AG08396 (cell line): ENCODE measurements around the gene KLHL7.
A peak's percentile ranks its signal among the peaks of the same experiment; 100 is the strongest.

Experiments used
- DNase-seq: peaks from one replicate; pipeline ENCODE4 v3.0.0; 2012; ENCODE audit warnings: low spot score, mixed read lengths

KLHL7 gene

GRCh38 chr7:23105644-23106056, at the start of gene KLHL7:
TSS of gene KLHL7 (plus strand) at chr7:23105785. CDS start at chr7:23106027, 242 bp downstream.
- DNase-seq, result peak; percentile 95

GRCh38 chr7:23058408-23059096, 47.0 kb upstream of the KLHL7 start:
- DNase-seq, result no peak

GRCh38 chr7:23061327-23061726, 44.3 kb upstream of the KLHL7 start:
- no peak for DNase-seq

GRCh38 chr7:23062452-23062851, 43.1 kb upstream of the KLHL7 start:
- DNase-seq, result no peak

GRCh38 chr7:23065974-23066373, 39.6 kb upstream of the KLHL7 start:
- peak; percentile 14 for DNase-seq

GRCh38 chr7:23067271-23067670, 38.3 kb upstream of the KLHL7 start:
- DNase-seq, result no peak

GRCh38 chr7:23072048-23072447, 33.5 kb upstream of the KLHL7 start:
- no peak for DNase-seq

GRCh38 chr7:23072922-23073321, 32.7 kb upstream of the KLHL7 start:
- DNase-seq, result no peak

- no peak for DNase-seq
These were observed 30.9 kb upstream of the KLHL7 start for GRCh38 chr7:23074443-23075261.

- no peak for DNase-seq
These were observed 30.0 kb upstream of the KLHL7 start for GRCh38 chr7:23075571-23075970.

- no peak for DNase-seq
These were observed 28.8 kb upstream of the KLHL7 start for GRCh38 chr7:23076772-23077171.

GRCh38 chr7:23093111-23093510, 12.5 kb upstream of the KLHL7 start:
- DNase-seq, result no peak

- DNase-seq, result no peak
These were observed 12.0 kb upstream of the KLHL7 start for GRCh38 chr7:23093546-23093945.

GRCh38 chr7:23096518-23097290, 8.9 kb upstream of the KLHL7 start:
- DNase-seq, result no peak

GRCh38 chr7:23098029-23098428, 7.6 kb upstream of the KLHL7 start:
- DNase-seq, result no peak

GRCh38 chr7:23098460-23098859, 7.1 kb upstream of the KLHL7 start:
- no peak for DNase-seq

- no peak for DNase-seq
These were observed 4.9 kb upstream of the KLHL7 start for GRCh38 chr7:23100697-23101096.

GRCh38 chr7:23105086-23105643, 420 bp upstream of the KLHL7 start:
- DNase-seq, result no peak

GRCh38 chr7:23106057-23106822, 655 bp downstream of the KLHL7 start:
- DNase-seq, result peak; percentile 48

- no peak for DNase-seq
These were observed 1.5 kb downstream of the KLHL7 start for GRCh38 chr7:23106823-23107663.

- no peak for DNase-seq
These were observed 2.2 kb downstream of the KLHL7 start for GRCh38 chr7:23107781-23108180.
